DMS114 treated with DMSO at 0.1 percent for 48 hours (cell line): ENCODE measurements around the gene KMT5B.

ENCODE experiments used
- DNase-seq: peaks from one replicate; lab custom pipeline; 2025; ENCODE audit not compliant: unreplicated experiment; lab: John Stamatoyannopoulos, UW

The KMT5B gene

DNA sequence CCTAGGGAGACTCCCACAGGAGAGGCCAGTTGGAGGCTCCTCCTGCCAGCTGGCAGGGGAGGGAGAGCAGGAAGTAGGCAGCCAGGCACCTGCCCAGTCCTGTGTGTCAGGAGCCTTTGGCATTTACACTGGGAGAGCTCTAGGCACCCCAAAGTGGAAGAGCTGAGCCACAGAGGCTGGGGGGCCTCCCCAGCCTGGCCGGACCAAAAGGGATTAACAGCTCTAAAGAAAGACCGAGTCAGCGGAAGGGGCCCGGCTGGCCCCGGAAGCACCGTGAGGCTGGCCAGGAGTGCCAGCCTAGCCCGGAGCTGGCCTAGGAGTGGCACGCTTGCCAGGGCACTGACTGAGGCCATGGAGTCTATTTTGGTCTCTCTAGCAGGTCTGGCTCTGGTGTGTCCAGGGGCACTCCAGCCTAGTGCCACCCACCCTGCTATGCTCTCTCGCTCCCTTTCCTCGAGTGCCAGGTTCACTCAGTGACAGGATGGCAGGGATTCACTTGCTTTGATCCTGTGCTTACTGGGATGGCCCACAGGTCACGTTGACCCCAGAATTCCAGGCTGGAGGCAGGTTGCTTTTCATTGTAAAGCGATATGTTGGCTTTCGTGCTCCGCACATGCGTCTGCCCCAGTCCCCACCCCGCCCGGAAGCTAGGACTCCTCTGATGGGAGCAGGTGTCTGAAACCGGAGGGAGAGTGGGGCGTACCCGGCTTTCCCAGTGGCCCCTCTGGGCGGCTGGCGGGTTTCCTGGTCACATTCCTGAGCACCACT is 3.3 kb upstream of the KMT5B start:
- no peak for DNase-seq

DNA sequence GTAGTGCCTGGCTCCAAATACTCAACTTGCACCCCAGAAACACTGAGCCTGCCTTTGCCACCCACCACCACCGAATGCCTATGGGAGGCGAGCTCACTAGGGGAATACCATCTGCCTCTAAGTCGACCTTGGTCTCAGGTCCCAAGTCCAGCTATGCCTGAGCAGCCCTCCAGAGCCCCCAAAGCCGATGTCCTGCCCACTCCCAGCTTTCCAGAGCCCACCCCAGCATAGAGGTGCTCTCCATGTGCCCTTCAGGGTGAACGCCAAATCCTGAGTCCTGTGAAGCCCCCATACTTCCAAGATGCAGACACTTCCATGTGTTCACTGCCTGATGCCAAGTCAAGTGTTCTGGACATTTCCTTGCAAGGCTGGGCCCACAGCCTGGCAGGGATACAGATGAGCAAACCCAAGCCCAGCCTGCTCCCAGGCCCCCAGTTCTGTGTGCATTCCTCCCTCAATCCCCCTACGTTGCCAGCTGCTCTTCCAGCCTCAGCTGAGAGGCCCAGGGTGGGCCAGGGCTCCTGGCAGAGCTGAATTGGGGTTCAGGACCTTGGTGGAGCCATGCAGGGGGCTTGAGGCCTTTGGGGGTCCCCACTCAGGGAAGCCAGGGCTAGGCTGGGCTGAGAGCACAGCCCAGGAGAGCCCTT is 2.6 kb upstream of the KMT5B start:
- DNase-seq: no peak

DNA sequence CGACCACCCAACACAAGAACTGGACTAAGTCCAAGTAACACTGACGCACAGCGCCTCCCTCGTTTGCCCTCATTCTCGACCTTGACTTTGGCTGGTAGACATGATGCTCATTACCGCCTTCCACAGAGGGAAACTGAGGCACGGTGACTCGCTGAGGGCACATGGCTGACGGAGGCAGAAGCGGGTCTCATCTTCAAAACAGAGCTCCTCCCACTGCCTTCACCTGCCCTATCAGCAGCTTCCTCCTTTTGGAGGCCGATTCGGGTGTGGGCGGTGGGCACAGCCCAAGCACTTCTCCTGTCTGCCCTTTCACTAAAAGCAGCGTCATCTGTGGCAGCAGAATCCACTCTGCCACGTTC is 2.0 kb upstream of the KMT5B start:
- DNase-seq: no peak

DNA sequence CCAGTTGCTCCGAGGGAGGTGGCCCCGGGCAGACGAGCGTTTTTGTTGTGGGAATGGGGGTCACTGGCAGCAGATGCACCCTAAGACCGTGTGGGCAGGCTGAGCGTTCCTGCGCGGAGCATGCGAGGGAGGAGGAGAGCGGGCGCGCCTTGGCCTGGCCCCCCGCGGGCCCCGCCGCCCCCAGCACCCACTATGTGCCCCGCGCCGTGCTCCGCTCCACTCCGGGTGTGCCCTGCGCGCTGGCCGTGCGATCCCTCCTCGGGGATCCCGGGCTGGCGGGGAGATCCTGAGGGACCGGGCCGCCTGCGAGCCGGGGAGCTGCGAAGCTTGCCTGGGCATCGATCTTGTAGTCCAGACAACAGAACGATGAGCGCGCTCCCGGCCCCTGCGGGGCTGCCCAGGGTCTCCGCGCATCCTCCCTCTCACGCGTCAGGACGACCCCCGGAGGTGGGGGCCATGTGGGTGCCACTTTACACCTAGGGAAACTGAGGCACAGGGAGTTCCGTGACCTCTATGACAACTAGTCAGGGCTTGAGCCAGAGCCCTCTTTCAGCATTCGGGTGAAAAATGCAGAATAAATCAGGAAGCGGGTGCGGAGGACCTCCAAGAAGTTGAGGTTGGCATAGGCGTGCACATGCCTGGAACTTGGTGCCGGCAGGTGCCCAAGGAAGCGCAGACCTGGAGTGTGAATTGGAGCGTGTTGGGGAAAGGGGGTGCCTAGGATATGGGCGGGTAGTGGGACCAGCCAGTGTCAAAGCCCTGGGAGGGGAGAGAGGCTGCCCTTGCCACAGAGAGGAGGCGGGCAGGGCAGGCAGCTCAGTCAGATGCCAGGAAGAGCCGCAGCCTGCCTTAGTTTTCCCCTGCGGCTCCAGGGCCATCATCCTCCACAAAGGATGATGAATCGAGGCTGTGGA is 1.3 kb upstream of the KMT5B start:
- DNase-seq: no peak

DNA sequence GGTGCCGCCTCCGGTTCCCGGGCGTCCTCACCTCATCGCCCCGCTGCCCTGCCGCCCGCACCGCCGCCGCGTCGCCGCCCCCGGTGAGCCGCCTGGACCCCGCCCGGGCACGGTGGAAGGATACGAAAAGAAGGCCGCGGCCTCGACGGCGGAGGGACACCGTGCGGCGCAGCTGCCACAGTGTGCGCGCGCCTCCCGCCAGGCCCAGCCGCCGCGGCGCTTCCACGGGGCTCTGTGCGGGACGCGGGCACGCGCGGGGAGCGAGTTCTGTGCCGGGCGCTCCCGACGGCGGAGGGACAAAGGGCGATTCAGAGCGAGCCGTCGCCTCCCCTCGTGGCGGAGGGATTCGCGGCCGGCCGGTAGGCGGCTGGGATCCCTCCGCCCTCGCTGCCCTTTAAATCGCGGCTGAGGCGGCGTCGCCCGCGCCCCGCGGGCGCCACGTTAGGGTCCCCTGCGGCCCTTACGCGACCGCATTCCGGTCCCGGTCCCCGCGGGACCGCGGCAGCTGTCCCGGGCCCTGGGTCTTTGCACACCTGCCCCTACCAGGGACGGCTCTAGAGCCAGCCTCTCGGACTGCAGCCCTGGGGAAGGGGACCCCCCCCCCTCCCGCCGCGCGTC is 568 bp upstream of the KMT5B start:
- peak; percentile 100 for DNase-seq

DNA sequence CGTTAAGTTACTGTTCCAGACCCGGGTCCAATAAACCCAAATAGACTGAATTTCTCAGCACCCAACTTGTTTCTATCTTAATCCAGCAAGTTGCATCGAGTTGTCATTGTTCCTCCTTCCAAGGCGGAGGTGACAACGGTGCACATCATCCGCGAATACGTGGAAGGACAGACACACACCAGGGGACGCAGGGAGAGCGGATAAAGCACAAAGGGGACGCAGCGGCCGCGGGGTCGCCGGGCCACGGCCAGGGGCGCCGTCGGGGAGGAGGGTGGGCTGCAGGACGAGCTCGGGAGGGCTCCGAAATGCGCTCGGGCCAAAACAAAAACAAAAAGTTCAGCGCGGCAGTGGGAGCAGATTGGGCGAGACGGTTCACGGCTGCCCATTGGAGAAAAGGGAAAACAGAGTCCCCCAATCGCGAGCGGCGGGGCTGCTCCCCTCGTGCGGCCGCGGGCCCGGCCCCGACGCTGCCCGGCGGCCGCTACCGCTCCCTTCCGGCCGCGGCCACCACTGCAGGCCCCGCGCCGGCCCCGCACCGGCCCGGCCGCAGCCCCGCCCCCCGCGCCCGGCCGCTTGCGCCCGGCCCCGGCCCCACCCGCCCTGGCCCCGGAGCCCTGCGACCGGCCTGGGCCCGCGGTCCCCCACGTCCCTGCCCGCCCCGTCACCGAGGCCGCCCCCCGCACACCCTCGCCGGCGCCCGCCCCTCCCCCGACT is 518 bp downstream of the KMT5B start:
- peak; percentile 99 for DNase-seq

DNA sequence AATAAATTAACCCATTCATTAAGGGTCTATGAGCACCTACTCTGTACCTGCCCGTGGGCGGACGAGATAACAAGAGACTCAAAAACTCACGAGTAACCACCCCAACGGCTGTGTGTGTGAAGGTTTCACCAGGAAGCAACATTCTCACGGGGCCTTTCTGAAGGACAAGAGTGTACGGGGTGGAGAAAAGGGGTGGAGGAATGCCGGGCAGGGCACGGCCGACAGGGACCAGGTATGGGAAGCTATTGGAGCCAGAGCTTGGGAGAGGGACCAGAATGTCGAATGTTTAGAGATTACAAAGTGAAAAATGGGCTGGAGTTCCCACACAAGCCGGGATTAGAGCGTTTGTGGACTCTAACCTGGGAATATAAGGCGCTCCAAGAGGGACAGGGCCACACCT is 1.6 kb downstream of the KMT5B start:
- no peak for DNase-seq

DNA sequence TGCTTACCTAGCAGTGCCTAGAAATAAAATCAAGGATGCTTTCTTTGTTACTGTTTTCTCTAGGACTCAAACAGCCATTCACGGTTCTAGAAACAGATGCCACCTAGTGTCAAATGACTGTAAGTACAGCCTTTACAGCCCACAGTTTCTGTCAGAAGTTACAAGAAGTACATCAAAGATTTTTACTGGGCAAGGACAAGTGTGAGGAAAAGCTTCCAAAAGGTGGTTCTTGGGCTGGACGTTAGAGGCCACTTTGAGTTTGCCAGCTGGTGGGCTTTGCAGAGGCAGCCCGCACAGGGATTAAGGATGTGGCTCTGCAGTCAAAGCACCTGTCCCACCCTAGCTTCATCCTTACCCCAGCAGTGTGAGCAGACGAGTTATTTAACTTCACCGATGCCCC is 6.9 kb downstream of the KMT5B start:
- DNase-seq: peak; percentile 100

DNA sequence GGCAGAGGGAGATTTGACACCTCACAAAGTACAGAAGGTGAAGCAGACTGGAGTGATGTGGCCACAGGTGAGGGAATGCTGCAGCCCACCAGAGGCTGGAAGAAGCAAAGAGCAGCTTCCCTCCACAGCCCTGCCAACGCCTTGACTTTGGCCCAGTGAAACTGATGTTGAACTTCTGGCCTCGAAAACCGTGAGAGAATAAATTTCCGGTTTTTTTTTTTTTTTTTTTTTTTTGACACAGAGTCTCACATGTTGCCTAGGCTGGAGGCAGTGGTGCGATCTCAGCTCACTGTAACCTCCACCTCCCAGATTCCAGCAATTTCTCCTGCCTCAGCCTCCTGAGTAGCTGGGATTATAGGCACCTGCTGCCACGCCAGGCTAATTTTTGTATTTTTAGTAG is 8.7 kb downstream of the KMT5B start:
- DNase-seq: no peak

DNA sequence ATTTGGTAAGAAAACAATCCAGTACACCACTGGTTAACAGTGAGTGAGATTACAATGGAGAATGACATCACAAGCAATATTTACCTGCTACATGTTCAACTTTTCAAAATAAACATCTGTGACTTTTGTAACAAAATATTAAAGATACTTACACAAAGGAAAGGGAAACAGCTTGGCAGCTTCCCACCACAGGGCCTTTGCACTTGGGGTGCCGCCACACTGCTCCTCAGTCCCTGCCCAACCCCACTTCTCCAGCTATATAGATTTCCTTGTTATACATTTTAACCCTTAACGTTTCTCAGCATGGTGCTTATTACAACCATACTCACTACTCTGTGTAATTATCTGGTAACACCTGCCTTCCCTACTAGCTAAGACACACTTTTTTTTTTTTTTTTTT is 10.9 kb downstream of the KMT5B start:
- no peak for DNase-seq

DNA sequence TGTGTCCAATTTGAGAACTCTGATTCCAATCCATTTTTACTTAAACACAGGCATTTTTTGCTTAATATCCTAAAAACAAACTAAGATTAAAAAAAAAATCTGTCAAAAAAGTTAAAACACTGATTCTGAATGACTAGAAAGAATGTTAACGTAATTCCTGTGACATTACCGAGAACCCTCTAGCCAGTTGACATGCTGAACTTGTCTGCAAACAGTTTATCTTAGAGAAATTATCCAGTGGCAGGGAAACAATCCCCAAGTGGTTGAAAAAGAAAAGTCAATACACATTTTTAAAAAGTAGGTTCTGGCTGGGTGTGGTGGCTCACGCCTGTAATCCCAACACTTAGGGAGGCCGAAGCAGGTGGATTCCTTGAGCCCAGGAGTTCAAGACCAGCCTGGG is 11.6 kb downstream of the KMT5B start:
- no peak for DNase-seq

DNA sequence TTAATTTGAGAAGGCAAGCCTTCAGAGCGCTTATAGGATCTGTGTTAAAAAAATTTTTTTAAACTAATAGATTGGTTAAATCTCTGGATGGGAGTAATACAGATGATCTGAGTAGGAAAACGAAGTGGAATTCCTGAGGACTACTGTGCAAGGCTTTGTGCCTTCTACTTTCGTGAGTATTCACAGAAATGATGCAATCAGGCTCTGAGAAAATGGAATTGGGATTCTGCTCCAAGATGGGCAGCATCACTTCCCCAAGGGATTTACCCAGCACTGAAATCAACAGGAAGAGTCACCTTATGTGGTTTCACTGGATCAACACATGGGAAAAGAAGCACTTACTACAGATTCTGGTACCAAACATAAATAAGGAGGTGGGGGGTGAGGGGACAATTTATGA is 12.5 kb downstream of the KMT5B start:
- DNase-seq: no peak

DNA sequence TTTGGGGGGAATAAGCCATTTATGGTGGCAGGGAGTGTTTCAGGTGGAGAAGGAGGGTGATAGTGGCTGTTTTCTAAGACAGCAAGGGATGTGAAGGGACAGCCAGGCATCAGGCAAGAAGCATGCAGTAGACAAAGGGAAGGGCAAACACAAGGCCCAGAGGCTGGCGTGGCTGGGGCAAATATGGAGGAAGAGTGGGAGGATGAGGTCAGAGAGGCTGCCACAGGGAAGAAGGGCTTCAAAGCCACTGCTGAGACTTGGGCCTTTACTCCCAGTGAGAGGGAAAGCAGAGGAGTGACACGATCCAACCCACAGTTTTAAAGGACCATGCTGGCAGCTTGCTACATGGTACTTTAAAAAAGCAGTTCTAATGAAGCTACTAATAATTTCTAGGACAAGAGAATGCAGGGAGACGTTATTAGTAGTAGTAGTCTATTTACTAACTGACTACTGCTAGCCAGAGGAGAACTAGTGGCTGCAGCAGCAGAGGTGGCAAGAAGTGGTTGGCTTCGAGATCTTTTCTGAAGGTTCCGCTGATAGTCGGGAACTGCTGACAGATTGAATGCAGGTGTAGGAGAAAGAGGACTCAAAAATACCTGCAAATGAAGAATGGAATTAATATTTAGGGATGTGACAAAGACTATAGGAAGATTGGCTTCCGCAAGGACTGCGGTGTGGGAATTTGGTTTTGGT is 13.7 kb downstream of the KMT5B start:
- no peak for DNase-seq

DNA sequence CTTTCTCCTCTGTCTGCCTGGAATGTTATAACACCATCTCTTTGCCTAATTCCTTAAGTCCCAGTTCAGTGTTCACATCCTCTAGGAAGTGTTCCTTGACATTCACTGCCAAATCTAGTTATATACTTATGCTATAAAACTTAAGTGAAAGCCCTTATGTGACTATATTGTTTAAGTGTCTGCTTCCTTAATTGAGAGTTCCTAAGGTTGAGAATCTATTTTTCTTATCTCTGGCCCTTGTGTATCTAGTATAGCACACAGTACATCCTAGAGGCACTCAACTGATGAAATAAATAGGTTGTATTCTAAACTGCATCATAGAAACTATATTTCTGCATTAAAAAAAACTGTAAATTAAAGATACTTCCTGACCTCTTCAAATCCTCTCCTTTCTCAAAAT is 16.9 kb downstream of the KMT5B start:
- no peak for DNase-seq

DNA sequence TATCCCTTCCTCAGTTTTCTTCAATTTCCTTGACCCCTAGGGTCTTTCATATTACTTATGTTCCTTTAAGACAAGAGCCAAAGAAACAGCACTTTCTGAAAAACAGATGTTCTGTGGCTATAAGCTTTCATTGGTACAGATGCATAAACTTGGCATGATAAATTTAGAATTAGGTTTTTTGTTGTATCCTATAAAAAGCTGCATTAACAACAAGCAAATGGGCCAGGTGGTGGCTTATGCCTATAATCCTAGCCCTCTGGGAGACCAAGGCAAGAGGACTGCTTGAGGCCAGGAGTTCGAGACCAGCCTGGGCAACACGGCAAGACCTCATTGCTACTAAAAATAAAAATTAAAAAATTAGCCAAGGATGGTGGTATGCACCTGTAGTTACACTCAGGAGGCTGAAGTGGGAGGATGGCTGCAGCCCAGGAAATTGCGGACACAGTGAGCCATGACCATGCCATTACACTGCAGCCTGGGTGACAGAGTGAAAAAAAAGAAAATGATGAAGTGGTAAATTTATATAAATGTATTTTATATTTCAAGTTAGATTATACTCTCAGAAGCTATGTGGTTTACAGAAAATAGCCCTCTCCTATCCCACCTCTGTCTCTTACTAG is 18.3 kb downstream of the KMT5B start:
- DNase-seq: no peak

DNA sequence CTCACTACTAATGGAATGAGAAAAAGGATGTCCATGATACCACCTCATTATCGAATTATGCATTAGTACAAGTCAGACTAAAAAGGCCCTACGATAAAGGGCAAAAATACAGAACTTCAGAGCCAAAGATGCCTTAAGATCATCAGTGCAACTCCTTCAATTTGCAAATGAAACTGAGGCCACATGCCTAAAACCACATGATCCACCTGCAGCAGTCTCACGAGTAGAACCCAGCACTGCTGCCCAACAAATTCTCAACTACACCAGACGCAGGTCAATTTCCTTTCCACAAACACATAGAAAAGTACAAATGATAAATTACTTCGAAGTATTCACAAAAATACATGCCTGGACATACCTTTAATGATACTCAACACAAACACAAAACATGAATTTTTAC is 20.1 kb downstream of the KMT5B start:
- no peak for DNase-seq

DNA sequence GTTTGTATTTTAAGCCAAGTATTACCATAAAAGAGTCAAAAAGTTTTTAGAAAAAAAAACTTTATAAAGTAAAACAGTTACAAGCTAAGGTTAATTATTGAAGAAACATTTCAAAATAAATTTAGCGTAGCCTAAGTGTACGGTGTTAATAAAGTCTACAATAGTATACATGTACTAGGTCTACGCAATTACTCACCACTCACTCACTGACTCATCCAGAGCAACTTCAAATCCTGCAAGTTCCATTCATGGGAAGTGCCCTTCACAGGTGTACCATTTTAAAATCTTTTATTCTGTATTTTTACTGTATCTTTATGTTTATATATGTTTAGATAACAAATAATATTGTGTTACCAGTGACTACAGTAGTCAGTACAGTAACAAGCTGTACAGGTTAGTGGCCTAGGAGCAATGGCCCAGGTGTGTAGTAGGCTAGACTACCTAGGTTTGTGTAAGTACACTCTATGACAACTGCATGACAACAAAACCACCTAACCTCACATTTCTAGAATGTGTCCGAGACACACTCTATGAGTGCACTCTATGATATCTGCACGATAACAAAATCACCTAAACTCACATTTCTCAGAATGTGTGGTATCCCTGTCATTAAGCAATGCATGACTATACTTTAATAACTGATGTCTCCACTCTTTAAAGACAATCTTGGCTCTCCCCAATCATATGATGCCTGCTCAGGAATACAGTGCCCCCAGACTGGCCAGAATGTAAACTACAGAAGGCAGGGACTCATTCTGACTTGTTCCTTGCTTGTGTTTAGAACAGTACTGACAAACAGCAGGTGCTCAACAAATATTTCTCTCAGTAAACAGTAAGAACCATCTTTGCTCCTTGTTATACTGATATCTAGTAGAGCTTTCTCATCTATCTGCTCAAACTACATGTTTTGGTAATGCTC is 21.2 kb downstream of the KMT5B start:
- no peak for DNase-seq

DNA sequence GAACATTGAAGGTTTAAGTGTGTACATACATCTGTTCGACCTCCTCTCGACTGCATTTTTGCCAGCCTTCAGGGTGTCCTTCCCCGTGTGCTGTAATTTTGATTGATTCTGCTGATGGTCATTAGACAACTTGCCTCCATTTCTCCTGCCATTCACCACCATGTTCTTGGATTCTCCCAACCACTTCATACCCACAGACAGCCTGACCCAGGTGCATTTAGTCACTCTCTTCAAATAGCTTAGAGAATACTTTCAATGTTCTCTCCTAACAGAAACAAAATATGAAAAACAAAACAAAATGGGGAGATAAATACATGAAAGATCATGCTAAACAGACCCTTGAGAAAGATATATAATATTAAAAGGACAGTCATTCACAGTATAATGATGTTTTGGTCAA is 23.2 kb downstream of the KMT5B start:
- DNase-seq: no peak

DNA sequence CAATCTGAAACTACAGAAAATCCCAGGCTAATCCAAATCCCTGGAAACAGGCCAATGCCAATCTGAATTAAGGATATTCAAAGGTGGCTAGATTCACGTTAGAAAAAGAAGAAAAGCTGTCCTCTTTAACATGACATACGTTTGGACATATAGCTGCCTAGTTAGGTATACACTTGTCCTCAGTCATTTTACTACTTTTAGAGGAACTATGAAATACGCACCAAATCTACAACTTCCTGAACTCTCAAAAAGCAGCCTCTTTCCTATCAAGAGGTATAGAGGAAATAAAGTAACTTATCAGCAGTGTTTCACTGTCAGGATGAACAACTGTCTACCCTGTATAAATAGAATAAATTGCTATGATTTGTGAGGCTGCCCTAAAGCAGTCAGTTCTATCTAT is 24.0 kb downstream of the KMT5B start:
- no peak for DNase-seq
